ENCODE measurements around the gene KLHL4.

KLHL4 gene

GRCh38 chrX:87525771-87526229 is 8.2 kb downstream of the KLHL4 start:
- Histone ChIP-seq H3K79me1 (replicated peaks; ENCODE audit: low read length, poor library complexity, severe bottlenecking) (no peaks in the 10 kb centered on the region), H3K9ac (ENCODE audit: low read length) (no peak overlapping the region), H3K23ac (ENCODE audit: low read length in 2 of 2) (no peak overlapping the region), H3K4me3 (ENCODE audit: insufficient read depth in 1 of 2, low read depth in 1 of 2, low read length in 2 of 2) (no peak overlapping the region), H3K4me2 (ENCODE audit: low read length, poor library complexity, severe bottlenecking) (no peak overlapping the region), H2BK15ac (ENCODE audit: low read depth, poor library complexity, severe bottlenecking) (no peak overlapping the region), H2AK5ac (ENCODE audit: low read length, severe bottlenecking) (no peak overlapping the region), H2BK120ac (ENCODE audit: low read depth, low read length) (no peak overlapping the region), H3K27me3 (ENCODE audit: control insufficient read depth in 1 of 2, insufficient read depth in 1 of 2, low read length in 2 of 2) (no peaks in the 10 kb centered on the region), H3K18ac (ENCODE audit: low read depth in 1 of 2, low read length in 2 of 2) (no peak overlapping the region), H3K14ac (ENCODE audit: low read length in 2 of 2) (no peak overlapping the region), H2AFZ (ENCODE audit: low read depth, low read length) (no peak overlapping the region), H2BK12ac (ENCODE audit: low read length in 2 of 2) (no peak overlapping the region), H3K9me3 (ENCODE audit: control insufficient read depth, low read length) (no peaks in the 10 kb centered on the region), H3K4ac (ENCODE audit: low read depth in 1 of 2, low read length in 2 of 2) (no peak overlapping the region), H4K91ac (ENCODE audit: low read length) (no peak overlapping the region), H2BK5ac (ENCODE audit: low read depth, low read length, poor library complexity, severe bottlenecking) (no peak overlapping the region), H4K8ac (ENCODE audit: low read length) (no peak overlapping the region), H3K4me1 (ENCODE audit: control insufficient read depth, insufficient read depth, low read depth, low read length) (no peaks in the 10 kb centered on the region), H3K27ac (ENCODE audit: low read length, poor library complexity, severe bottlenecking) (peak overlapping the region; percentile 45), H3K36me3 (ENCODE audit: control insufficient read depth in 1 of 2, insufficient read depth in 2 of 2, low read depth in 1 of 2, low read length in 2 of 2) (peaks cover 0 to 3% of the 10 kb centered on the region in 2 experiments)
- 0% methylated on average over 1 of the region's 2 CpGs for WGBS
- peak; percentile 72 for DNase-seq

DNA sequence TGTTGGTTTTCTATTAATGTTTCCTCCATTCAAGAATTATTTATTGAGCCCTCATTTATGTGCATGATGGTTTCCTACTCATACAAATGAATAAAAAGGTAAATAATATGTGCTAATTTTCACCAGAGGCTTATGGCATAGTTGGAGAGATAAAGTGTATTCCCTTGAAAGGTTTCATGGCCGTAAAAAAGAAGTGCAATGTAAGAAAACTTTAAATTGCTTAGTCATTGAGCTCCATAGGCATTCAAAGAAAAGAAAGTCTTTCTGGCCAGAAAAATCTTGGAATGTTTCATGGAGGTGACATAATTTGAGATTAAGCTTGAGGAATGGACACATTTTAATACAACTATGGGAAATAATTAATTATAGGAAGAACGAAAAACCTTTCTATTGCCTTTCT is 8.7 kb downstream of the KLHL4 start:
- H3K9me3 ChIP-seq (ENCODE audit: control insufficient read depth, low read length) = no peaks in the 10 kb centered on the region
- 82% methylated on average over 1 of the region's 2 CpGs for WGBS

GRCh38 chrX:87528487-87528886 is 10.9 kb downstream of the KLHL4 start:
- Histone ChIP-seq H3K14ac (ENCODE audit: low read length in 2 of 2) (no peak overlapping the region), H4K8ac (ENCODE audit: low read length) (no peak overlapping the region), H2AK5ac (ENCODE audit: low read length, severe bottlenecking) (no peak overlapping the region), H3K27ac (ENCODE audit: low read length, poor library complexity, severe bottlenecking) (no peak overlapping the region), H3K18ac (ENCODE audit: low read depth in 1 of 2, low read length in 2 of 2) (no peak overlapping the region), H2BK120ac (ENCODE audit: low read depth, low read length) (no peak overlapping the region), H2BK12ac (ENCODE audit: low read length in 2 of 2) (no peak overlapping the region), H3K79me1 (replicated peaks; ENCODE audit: low read length, poor library complexity, severe bottlenecking) (no peaks in the 10 kb centered on the region), H3K9ac (ENCODE audit: low read length) (no peak overlapping the region), H3K9me3 (ENCODE audit: control insufficient read depth, low read length) (no peaks in the 10 kb centered on the region), H2AFZ (ENCODE audit: low read depth, low read length) (no peak overlapping the region), H3K4me1 (ENCODE audit: control insufficient read depth, insufficient read depth, low read depth, low read length) (no peaks in the 10 kb centered on the region), H3K27me3 (ENCODE audit: control insufficient read depth in 1 of 2, insufficient read depth in 1 of 2, low read length in 2 of 2) (no peaks in the 10 kb centered on the region), H3K4me2 (ENCODE audit: low read length, poor library complexity, severe bottlenecking) (no peak overlapping the region), H3K4ac (ENCODE audit: low read depth in 1 of 2, low read length in 2 of 2) (no peak overlapping the region), H2BK5ac (ENCODE audit: low read depth, low read length, poor library complexity, severe bottlenecking) (no peak overlapping the region), H3K4me3 (ENCODE audit: insufficient read depth in 1 of 2, low read depth in 1 of 2, low read length in 2 of 2) (no peak overlapping the region), H3K36me3 (ENCODE audit: control insufficient read depth in 1 of 2, insufficient read depth in 2 of 2, low read depth in 1 of 2, low read length in 2 of 2) (peaks cover 0 to 3% of the 10 kb centered on the region in 2 experiments), H4K91ac (ENCODE audit: low read length) (no peak overlapping the region), H2BK15ac (ENCODE audit: low read depth, poor library complexity, severe bottlenecking) (no peak overlapping the region), H3K23ac (ENCODE audit: low read length in 2 of 2) (no peak overlapping the region)
- no peak for DNase-seq
- WGBS = 97% methylated on average over 10 of the region's 10 CpGs

More for the DNA sequence above, 8.7 kb downstream of the KLHL4 start:
- no peak for DNase-seq
- Histone ChIP-seq H3K14ac (ENCODE audit: low read length in 2 of 2) (no peak overlapping the region), H2BK15ac (ENCODE audit: low read depth, poor library complexity, severe bottlenecking) (no peak overlapping the region), H3K4me3 (ENCODE audit: insufficient read depth in 1 of 2, low read depth in 1 of 2, low read length in 2 of 2) (no peak overlapping the region), H3K79me1 (replicated peaks; ENCODE audit: low read length, poor library complexity, severe bottlenecking) (no peaks in the 10 kb centered on the region), H3K23ac (ENCODE audit: low read length in 2 of 2) (no peak overlapping the region), H3K9ac (ENCODE audit: low read length) (no peak overlapping the region), H3K27me3 (ENCODE audit: control insufficient read depth in 1 of 2, insufficient read depth in 1 of 2, low read length in 2 of 2) (no peaks in the 10 kb centered on the region), H3K36me3 (ENCODE audit: control insufficient read depth in 1 of 2, insufficient read depth in 2 of 2, low read depth in 1 of 2, low read length in 2 of 2) (peaks cover 0 to 3% of the 10 kb centered on the region in 2 experiments), H2BK5ac (ENCODE audit: low read depth, low read length, poor library complexity, severe bottlenecking) (no peak overlapping the region), H3K18ac (ENCODE audit: low read depth in 1 of 2, low read length in 2 of 2) (no peak overlapping the region), H3K4me2 (ENCODE audit: low read length, poor library complexity, severe bottlenecking) (no peak overlapping the region), H4K8ac (ENCODE audit: low read length) (no peak overlapping the region), H3K4me1 (ENCODE audit: control insufficient read depth, insufficient read depth, low read depth, low read length) (no peaks in the 10 kb centered on the region), H2BK120ac (ENCODE audit: low read depth, low read length) (no peak overlapping the region), H4K91ac (ENCODE audit: low read length) (no peak overlapping the region), H2AFZ (ENCODE audit: low read depth, low read length) (no peak overlapping the region), H3K27ac (ENCODE audit: low read length, poor library complexity, severe bottlenecking) (peak overlapping the region; percentile 45), H3K4ac (ENCODE audit: low read depth in 1 of 2, low read length in 2 of 2) (no peak overlapping the region), H2BK12ac (ENCODE audit: low read length in 2 of 2) (no peak overlapping the region), H2AK5ac (ENCODE audit: low read length, severe bottlenecking) (no peak overlapping the region)

DNA sequence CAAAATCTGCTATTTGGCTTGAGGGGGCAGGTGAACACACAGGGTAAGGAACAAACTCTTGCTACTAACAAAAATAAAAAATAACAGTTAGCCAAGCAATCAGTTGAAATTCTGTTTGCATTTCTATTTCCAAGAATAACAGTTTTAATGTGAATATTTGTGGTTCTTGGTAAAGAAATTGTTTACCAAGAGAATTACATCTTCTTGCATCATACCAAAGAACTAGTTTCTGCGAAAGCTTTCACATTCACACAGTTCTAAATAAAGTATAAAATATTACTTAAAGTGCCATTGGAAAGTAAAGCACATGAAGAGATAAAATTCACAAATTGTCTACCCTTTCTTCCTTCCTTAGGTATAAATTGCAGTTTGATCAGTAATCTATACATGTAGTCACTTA is 54.4 kb downstream of the KLHL4 start:
- Histone ChIP-seq H3K27ac (ENCODE audit: low read length, poor library complexity, severe bottlenecking) (no peak overlapping the region), H2BK5ac (ENCODE audit: low read depth, low read length, poor library complexity, severe bottlenecking) (no peak overlapping the region)
- WGBS = no CpG with 5 or more reads among the region's 1 CpG

More for the DNA sequence above, 54.4 kb downstream of the KLHL4 start:
- H3K9ac ChIP-seq (ENCODE audit: low read length) = no peak overlapping the region
- no peak overlapping the region for H4K8ac ChIP-seq (ENCODE audit: low read length)
- no peak overlapping the region for H3K18ac ChIP-seq (ENCODE audit: low read depth in 1 of 2, low read length in 2 of 2)
- H3K36me3 ChIP-seq (ENCODE audit: control insufficient read depth in 1 of 2, insufficient read depth in 2 of 2, low read depth in 1 of 2, low read length in 2 of 2) = no peaks in the 10 kb centered on the region
- H2BK120ac ChIP-seq (ENCODE audit: low read depth, low read length) = no peak overlapping the region
- no peak overlapping the region for H2AK5ac ChIP-seq (ENCODE audit: low read length, severe bottlenecking)
- no peak overlapping the region for H2BK12ac ChIP-seq (ENCODE audit: low read length in 2 of 2)
- no peak overlapping the region for H4K91ac ChIP-seq (ENCODE audit: low read length)
- H3K79me1 ChIP-seq (replicated peaks; ENCODE audit: low read length, poor library complexity, severe bottlenecking) = no peaks in the 10 kb centered on the region
- H3K9me3 ChIP-seq (ENCODE audit: control insufficient read depth, low read length) = no peaks in the 10 kb centered on the region
- no peak overlapping the region for H3K4ac ChIP-seq (ENCODE audit: low read depth in 1 of 2, low read length in 2 of 2)
- no peak overlapping the region for H3K4me3 ChIP-seq (ENCODE audit: insufficient read depth in 1 of 2, low read depth in 1 of 2, low read length in 2 of 2)
- H3K27me3 ChIP-seq (ENCODE audit: control insufficient read depth in 1 of 2, insufficient read depth in 1 of 2, low read length in 2 of 2) = no peaks in the 10 kb centered on the region
- H3K14ac ChIP-seq (ENCODE audit: low read length in 2 of 2) = no peak overlapping the region
- DNase-seq = peak; percentile 38
- H3K4me2 ChIP-seq (ENCODE audit: low read length, poor library complexity, severe bottlenecking) = no peak overlapping the region
- H3K4me1 ChIP-seq (ENCODE audit: control insufficient read depth, insufficient read depth, low read depth, low read length) = no peaks in the 10 kb centered on the region
- no peak overlapping the region for H2AFZ ChIP-seq (ENCODE audit: low read depth, low read length)
- H3K23ac ChIP-seq (ENCODE audit: low read length in 2 of 2) = no peak overlapping the region
- H2BK15ac ChIP-seq (ENCODE audit: low read depth, poor library complexity, severe bottlenecking) = no peak overlapping the region
